HG03045 (cell line): Measurements from ENCODE around the gene TXNRD3.
"Not testable (repeated sequence)": the region's sequence is repeated elsewhere in the genome, so short reads cannot be mapped to it uniquely, and the experiment has no call there.

ENCODE experiments used
- ATAC-seq: cut with Tn5 transposase; IDR thresholded peaks from one replicate; pipeline ENCODE4 v1.9.1; 2021; ENCODE audit warnings: mild to moderate bottlenecking, moderate library complexity; ENCODE audit not compliant: unreplicated experiment

TXNRD3 gene

GRCh38 chr3:126604691-126605090, 50.2 kb downstream of the TXNRD3 start:
- ATAC-seq = no peak

- no peak for ATAC-seq
Measured at GRCh38 chr3:126599101-126599500, 55.8 kb downstream of the TXNRD3 start.

- not testable (repeated sequence) for ATAC-seq
Measured at GRCh38 chr3:126595479-126595878, 59.4 kb downstream of the TXNRD3 start.

GRCh38 chr3:126591515-126591914, 63.4 kb downstream of the TXNRD3 start:
- ATAC-seq = not testable (repeated sequence)

- ATAC-seq = no peak
Measured at GRCh38 chr3:126582311-126582710, 72.6 kb downstream of the TXNRD3 start.

GRCh38 chr3:126581569-126581968, 73.4 kb downstream of the TXNRD3 start:
- no peak for ATAC-seq

- no peak for ATAC-seq
Measured at GRCh38 chr3:126580746-126581145, 74.2 kb downstream of the TXNRD3 start.

GRCh38 chr3:126578702-126579101, 76.2 kb downstream of the TXNRD3 start:
- ATAC-seq = no peak

- ATAC-seq = no peak
Measured at GRCh38 chr3:126577261-126577660, 77.7 kb downstream of the TXNRD3 start.

GRCh38 chr3:126573492-126574117, 81.3 kb downstream of the TXNRD3 start:
- ATAC-seq = no peak

- ATAC-seq = no peak
Measured at GRCh38 chr3:126571078-126571477, 83.8 kb downstream of the TXNRD3 start.

- ATAC-seq = no peak
Measured at GRCh38 chr3:126570103-126570541, 84.8 kb downstream of the TXNRD3 start.

- no peak for ATAC-seq
Measured at GRCh38 chr3:126569390-126569975, 85.4 kb downstream of the TXNRD3 start.

- no peak for ATAC-seq
Measured at GRCh38 chr3:126568776-126569342, 86.1 kb downstream of the TXNRD3 start.

- no peak for ATAC-seq
Measured at GRCh38 chr3:126567696-126568438, 87.1 kb downstream of the TXNRD3 start.

GRCh38 chr3:126562737-126563276, 92.1 kb downstream of the TXNRD3 start:
- ATAC-seq = no peak

- ATAC-seq = no peak
Measured at GRCh38 chr3:126558336-126559071, 96.4 kb downstream of the TXNRD3 start, which contains the start of gene C3orf22. TSS of gene C3orf22 (minus strand) at chr3:126558932. CDS start at chr3:126553390, 5,542 bp downstream.

GRCh38 chr3:126557761-126558160, 97.2 kb downstream of the TXNRD3 start:
- no peak for ATAC-seq

GRCh38 chr3:126557415-126557745, 97.5 kb downstream of the TXNRD3 start:
- ATAC-seq = no peak
